Activated CD8-positive, alpha-beta T cell treated with anti-CD3 and anti-CD28 coated beads for 36 hours (primary cell): ENCODE measurements around the gene TMOD1. TPM values are rescaled to one million over a fixed set of nuclear protein-coding genes. Genes with fewer than 3 reads are reported as not detected.
A peak's percentile ranks its signal among the peaks of the same experiment; 100 is the strongest.

Experiments
- ATAC-seq: fragments of 200-7000 bp; cut with Tn5 transposase; one replicate; pipeline ENCODE4 v1.10.0; 2021; ENCODE audit warnings: mild to moderate bottlenecking, moderate library complexity
- CTCF ChIA-PET: fragments of 350-600 bp; sonication (Branson Sonifier 250); formaldehyde crosslinking; loops from one replicate; lab custom pipeline; 2021; ENCODE audit warnings: antibody characterized with exemption; lab: Charles Lee
- POLR2A ChIA-PET: fragments of 350-600 bp; sonication (Branson Sonifier 250); formaldehyde crosslinking; loops from one replicate; lab custom pipeline; 2021; ENCODE audit warnings: antibody characterized with exemption; lab: Charles Lee
- DNase-seq: peaks from one replicate; pipeline ENCODE4 v3.0.0-alpha.2; 2020
- H3K27ac Mint-ChIP-seq: one replicate; pipeline ENCODE4 v1.8.0; 2021; ENCODE audit warnings: mild to moderate bottlenecking, mixed read lengths
- H3K27me3 Mint-ChIP-seq: one replicate; pipeline ENCODE4 v1.8.0; 2021; ENCODE audit warnings: mixed read lengths
- H3K36me3 Mint-ChIP-seq: one replicate; pipeline ENCODE4 v1.8.0; 2021; ENCODE audit warnings: low read depth, mixed read lengths
- H3K4me1 Mint-ChIP-seq: one replicate; pipeline ENCODE4 v1.8.0; 2021; ENCODE audit warnings: low read depth, mixed read lengths
- H3K4me3 Mint-ChIP-seq: one replicate; pipeline ENCODE4 v1.8.0; 2021; ENCODE audit warnings: mild to moderate bottlenecking, moderate library complexity, mixed read lengths
- H3K9me3 Mint-ChIP-seq: one replicate; pipeline ENCODE4 v1.8.0; 2021; ENCODE audit warnings: mixed read lengths
- intact Hi-C: fragments of 100-400 bp; cut with micrococcal nuclease; formaldehyde crosslinking; loops from one replicate; pipeline ENCODE4 v1.10.0; 2022
- total RNA-seq, 2 experiments: library from RNA; stranded (reverse); gene quantifications; one replicate each; pipeline ENCODE4 v1.2.3, GENCODE V29; 2021
- TF ChIP-seq, protein P1 (sequence below): fragments of 200-600 bp; IDR thresholded peaks from one replicate; pipeline ENCODE4 v1.8.0; 2022; ENCODE audit warnings: antibody characterized with exemption, mild to moderate bottlenecking

Gene TMOD1
- total RNA-seq, 2 experiments from 2014 or later, result 0.47 to 0.60 TPM

DNA sequence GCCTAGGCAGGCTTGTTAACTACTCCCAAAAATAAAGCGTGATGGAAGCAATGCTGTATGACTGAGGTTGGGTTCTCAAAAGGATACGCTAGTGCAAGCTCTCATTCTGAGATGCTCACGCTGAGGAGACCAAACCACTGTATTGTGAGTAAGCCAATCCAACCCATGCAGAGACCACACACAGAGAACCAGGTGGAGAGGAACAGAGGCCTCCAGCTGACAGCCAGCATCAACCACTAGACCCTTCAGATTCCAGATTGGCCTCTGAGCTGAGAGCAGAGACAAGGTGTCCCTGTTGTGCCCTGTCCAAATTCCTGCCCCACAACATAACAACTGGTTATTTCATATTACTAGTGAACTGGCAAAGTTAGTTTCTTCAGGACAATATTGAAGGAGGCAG lies 127.2 kb downstream of the TMOD1 start:
- peaks cover 9% of the 10 kb centered on the region for H3K36me3 Mint-ChIP-seq
- peaks cover 31% of the 10 kb centered on the region for H3K4me1 Mint-ChIP-seq
- no peaks in the 10 kb centered on the region for H3K27me3 Mint-ChIP-seq
- DNase-seq (no peak), ATAC-seq (no peak)
- ChIA-PET POLR2A (interaction anchor here (0.8 kb wide), 1 partner anchor 10 kb away, joined by 3 read pairs; no protein-coding TSS in a partner anchor), CTCF (interaction anchor here (1.0 to 7.7 kb wide), 4 partner anchors 10 to 241 kb away, joined by 4 to 81 read pairs (median 7); no protein-coding TSS in a partner anchor)
- H3K9me3 Mint-ChIP-seq, result no peaks in the 10 kb centered on the region
- intact Hi-C loops, result no loop called here
- TF ChIP-seq, protein P1, sequence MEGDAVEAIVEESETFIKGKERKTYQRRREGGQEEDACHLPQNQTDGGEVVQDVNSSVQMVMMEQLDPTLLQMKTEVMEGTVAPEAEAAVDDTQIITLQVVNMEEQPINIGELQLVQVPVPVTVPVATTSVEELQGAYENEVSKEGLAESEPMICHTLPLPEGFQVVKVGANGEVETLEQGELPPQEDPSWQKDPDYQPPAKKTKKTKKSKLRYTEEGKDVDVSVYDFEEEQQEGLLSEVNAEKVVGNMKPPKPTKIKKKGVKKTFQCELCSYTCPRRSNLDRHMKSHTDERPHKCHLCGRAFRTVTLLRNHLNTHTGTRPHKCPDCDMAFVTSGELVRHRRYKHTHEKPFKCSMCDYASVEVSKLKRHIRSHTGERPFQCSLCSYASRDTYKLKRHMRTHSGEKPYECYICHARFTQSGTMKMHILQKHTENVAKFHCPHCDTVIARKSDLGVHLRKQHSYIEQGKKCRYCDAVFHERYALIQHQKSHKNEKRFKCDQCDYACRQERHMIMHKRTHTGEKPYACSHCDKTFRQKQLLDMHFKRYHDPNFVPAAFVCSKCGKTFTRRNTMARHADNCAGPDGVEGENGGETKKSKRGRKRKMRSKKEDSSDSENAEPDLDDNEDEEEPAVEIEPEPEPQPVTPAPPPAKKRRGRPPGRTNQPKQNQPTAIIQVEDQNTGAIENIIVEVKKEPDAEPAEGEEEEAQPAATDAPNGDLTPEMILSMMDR, result no peak
- no peak overlapping the region for H3K27ac Mint-ChIP-seq
- H3K4me3 Mint-ChIP-seq, result no peak overlapping the region

DNA sequence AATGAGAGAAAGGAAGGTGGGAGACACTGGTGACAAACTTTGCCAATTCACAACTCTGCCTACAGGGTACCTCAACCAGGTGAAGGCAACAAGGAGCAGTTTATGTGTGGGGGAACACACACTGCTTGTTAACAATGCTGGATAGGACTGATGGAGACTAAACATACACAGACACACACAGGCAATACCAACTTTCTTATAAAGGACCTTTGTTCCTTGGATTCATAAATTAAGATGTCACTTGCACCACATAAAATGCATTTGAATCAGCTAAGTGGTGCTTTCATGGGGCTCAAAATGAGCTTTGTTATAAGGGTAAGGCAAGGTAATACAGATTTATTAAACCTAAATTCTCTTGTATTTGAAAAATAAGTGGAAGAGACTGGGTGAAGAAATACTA lies 127.7 kb downstream of the TMOD1 start:
- Mint-ChIP-seq H3K9me3 (no peaks in the 10 kb centered on the region), H3K4me3 (no peak overlapping the region), H3K27me3 (no peaks in the 10 kb centered on the region), H3K36me3 (peaks cover 11% of the 10 kb centered on the region), H3K27ac (no peak overlapping the region), H3K4me1 (peaks cover 31% of the 10 kb centered on the region)
- ChIA-PET POLR2A (no interaction called here), CTCF (interaction anchor here (1.0 to 7.7 kb wide), 4 partner anchors 9 to 241 kb away, joined by 4 to 81 read pairs (median 7); no protein-coding TSS in a partner anchor)
- TF ChIP-seq, protein P1, result no peak
- no peak for DNase-seq
- intact Hi-C loops, result no loop called here
- ATAC-seq, result no peak

DNA sequence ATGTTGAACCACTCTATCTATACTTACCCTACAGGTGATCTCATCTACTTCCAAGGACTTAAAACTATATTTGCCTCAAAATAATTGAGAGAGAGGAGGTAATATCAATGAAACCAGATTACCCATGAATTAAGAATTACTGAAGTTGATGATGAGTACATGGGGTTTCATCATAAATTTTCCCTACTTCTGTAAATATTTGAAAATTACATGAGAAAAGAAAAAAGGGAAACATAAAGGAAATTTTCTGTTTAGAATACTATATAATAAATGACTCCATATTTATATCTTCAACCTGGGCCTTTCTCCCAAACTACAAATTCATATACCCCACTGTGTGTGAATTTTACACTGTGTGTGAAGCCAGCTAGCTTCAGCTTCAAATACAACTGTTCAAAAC lies 129.1 kb downstream of the TMOD1 start:
- H3K27ac Mint-ChIP-seq, result no peak overlapping the region
- DNase-seq (no peak), ATAC-seq (no peak)
- H3K4me3 Mint-ChIP-seq, result no peak overlapping the region
- TF ChIP-seq, protein P1, result no peak
- intact Hi-C loops, result no loop called here
- no peaks in the 10 kb centered on the region for H3K27me3 Mint-ChIP-seq
- peaks cover 40% of the 10 kb centered on the region for H3K4me1 Mint-ChIP-seq
- ChIA-PET CTCF (interaction anchor here (7.7 kb wide), 1 partner anchor 14 kb away, joined by 81 read pairs; no protein-coding TSS in a partner anchor), POLR2A (interaction anchor here (1.0 kb wide), 1 partner anchor 275 kb away, joined by 3 read pairs; no protein-coding TSS in a partner anchor)
- H3K9me3 Mint-ChIP-seq, result no peaks in the 10 kb centered on the region
- peaks cover 18% of the 10 kb centered on the region for H3K36me3 Mint-ChIP-seq

DNA sequence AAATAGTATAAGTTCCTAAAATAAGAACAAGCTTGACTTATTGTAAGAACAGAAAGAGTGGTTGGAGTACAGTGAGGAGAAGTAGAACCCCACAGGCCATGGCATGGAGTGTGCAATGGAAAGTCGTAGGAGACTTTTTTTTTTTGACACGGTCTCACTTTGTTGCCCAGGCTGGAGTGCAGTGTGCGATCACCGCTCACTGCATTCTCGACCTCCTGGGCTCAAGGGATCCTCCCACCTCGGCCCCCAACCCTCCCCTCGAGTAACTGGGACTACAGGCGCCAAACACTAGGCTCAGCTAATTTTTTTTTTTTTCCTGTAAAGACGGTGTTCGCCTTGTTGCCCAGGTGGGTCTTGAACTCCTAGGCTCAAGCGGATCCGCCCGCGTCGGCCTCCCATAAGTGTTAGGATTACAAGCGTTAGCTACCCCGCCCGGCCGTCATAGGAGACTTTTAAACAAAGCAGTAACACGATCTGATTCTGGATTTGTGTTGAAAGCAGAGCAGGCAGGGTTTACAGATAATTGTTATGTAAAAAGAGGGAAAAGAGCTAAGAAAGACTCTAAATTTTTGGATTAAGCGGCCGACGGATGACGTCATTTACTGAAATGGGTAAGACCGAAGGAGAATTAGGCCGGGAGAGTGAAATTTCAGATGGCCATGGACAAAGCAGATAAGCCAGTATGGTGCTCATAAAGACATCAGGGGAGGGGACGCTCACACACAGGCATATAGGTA lies 130.9 kb downstream of the TMOD1 start:
- H3K27me3 Mint-ChIP-seq, result no peaks in the 10 kb centered on the region
- CTCF ChIA-PET, result interaction anchor here (0.9 to 7.7 kb wide), 7 partner anchors 13 to 258 kb away, joined by 3 to 81 read pairs (median 6); partner anchors contain the start of genes TDRD7 and XPA
- POLR2A ChIA-PET, result interaction anchor here (0.7 to 2.7 kb wide), 11 partner anchors 8 to 486 kb away, joined by 3 to 15 read pairs (median 4); partner anchors contain the start of genes TRIM14 and XPA
- DNase-seq (peak; percentile 56), ATAC-seq (no peak)
- H3K36me3 Mint-ChIP-seq, result peaks cover 19% of the 10 kb centered on the region
- H3K4me3 Mint-ChIP-seq, result peak overlapping the region; percentile 98
- no peaks in the 10 kb centered on the region for H3K9me3 Mint-ChIP-seq
- H3K27ac Mint-ChIP-seq, result peak overlapping the region; percentile 99
- intact Hi-C loops, result no loop called here
- H3K4me1 Mint-ChIP-seq, result peaks cover 47% of the 10 kb centered on the region
- TF ChIP-seq, protein P1, result no peak
